ENCODE data around the gene RNU1-4.
"Not testable (repeated sequence)": the region's sequence is repeated elsewhere in the genome, so short reads cannot be mapped to it uniquely, and the experiment has no call there.

RNU1-4 gene

DNA sequence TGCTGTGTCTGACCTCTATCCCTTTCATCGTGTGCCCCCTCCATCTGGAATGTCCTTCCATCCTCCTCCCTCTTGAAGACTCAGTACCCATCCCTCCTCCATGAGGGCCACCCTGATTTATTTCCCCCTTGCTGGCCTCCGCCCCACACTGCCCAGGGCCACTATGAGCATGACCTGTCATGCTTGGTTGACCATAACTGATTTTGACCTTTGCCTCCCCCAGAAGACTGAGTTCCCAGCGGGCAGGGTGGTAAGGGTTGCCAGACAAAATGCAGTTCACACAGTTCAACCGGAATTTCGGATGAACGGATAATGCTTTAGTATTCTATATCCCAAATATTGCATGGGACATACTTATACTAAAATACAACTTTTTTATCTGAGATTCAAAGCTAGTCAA lies 31.6 kb upstream of the RNU1-4 start:
- not testable (repeated sequence) for DNase-seq (ENCODE audit: low read depth)

DNA sequence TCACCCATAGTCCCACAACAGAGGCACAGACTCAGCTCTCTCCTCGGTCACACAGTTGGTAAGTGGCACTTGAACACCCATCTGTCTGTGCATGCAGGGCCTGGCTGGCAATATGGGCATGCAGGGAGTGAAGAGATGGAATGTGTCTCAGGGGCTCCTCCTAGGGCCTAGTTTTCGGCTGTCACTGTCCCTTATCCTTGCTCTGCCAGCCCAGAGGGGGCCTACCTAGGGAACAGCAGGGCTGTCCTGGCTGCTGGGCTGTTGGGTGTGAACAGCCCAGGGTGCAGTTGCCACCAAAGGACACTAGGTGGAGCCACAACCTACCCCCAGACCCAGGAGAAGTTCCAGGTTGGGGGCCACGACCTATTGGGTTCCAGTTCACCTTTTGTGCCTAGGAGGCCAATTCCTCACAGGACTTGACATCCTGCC lies 30.6 kb upstream of the RNU1-4 start:
- DNase-seq (ENCODE audit: low read depth), result not testable (repeated sequence)

DNA sequence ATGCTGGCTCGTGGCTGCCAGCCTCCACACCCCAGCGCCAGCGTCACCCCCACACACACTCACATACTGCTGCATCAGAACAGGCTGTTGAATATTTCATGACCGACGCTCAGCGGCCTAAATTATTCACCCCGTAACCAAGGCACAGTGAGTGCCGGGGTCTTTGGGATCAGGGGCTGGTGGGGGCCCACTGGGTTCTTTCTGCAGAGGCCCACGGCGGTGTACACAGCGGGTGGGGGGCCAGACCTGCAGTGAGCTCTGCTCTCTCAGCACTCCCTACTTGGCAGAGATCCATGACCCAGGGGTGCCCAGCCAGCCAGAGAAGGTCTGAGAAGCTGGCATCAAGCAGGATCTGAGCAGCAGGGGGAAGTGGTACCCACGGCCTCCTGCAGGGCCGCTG lies 29.7 kb upstream of the RNU1-4 start:
- DNase-seq (ENCODE audit: low read depth), result not testable (repeated sequence)

DNA sequence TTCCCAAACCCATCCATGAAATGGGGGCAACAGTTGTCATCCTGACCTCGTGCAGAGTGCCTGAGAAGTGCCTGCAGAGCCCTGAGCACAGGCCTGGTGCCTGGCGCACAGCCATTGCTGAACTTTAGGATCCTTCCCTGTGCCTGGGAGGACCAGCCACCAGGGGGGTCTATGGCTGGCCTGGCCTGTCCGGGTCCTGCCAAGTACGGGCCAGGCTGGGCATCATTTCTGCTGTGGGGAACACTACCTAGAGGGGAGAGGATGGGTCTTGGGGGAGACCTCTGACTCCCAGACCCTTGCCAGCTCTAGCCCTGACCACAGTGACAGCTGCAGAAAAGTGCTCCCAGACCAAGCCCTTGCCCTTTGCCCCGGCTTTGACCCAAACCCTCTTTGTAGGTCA lies 28.2 kb upstream of the RNU1-4 start:
- not testable (repeated sequence) for DNase-seq (ENCODE audit: low read depth)

DNA sequence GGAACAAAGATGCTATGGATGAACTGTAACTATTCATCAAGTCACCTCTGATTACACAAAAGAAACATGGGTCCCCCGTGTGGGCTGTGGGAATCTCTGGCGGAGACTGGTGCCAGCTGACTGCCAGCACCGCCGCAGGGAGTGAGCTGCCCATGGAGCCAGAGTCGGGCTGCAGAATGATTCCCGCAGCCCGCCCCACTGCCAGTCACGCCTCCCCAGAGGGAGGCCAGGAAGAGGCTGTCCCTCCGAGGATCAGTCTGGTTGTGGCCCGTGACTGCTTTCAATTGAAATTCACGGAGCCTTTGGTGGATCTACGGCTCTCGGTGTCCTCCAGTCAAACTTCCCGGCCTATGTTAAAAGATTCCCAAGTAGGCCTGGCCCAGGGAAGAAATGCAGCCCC lies 27.7 kb upstream of the RNU1-4 start:
- not testable (repeated sequence) for DNase-seq (ENCODE audit: low read depth)

DNA sequence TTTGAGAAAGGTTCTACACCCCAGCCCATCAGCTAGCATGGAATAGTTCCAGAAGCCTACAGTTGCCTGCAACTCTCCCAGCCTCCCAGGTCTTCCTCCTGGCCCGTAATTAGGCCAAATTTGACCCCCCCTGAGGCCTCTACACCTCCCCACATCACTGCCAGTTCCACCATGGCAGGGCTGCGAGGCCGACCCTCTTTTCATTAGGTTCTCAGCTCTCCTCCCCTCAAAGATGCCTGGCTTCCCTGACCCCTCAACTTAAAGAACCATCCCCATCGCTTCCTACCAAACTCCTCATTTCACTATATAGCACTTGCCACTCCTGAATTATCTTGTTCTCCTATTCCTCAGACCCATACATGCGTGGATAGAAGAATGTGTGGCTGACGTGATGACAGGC lies 27.3 kb upstream of the RNU1-4 start:
- not testable (repeated sequence) for DNase-seq (ENCODE audit: low read depth)

DNA sequence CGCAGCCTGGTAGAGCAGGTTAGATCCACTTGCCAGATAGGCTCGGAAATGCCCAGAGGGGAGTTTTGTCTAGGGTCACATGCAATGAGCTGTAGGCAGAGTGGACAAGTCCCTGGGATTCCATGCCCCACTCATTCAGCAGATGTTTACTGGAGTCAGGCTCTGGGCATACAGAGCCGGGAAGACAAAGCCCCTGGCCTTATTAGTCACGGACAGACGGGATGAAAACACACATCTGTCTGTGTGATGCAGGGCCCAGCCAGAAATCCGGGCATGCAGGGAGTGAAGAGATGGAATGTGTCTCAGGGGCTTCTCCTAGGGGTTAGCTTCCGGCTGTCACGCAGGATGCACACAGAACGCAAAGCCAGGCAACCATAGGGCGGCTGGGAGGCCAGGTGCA lies 26.8 kb upstream of the RNU1-4 start:
- DNase-seq (ENCODE audit: low read depth), result not testable (repeated sequence)

DNA sequence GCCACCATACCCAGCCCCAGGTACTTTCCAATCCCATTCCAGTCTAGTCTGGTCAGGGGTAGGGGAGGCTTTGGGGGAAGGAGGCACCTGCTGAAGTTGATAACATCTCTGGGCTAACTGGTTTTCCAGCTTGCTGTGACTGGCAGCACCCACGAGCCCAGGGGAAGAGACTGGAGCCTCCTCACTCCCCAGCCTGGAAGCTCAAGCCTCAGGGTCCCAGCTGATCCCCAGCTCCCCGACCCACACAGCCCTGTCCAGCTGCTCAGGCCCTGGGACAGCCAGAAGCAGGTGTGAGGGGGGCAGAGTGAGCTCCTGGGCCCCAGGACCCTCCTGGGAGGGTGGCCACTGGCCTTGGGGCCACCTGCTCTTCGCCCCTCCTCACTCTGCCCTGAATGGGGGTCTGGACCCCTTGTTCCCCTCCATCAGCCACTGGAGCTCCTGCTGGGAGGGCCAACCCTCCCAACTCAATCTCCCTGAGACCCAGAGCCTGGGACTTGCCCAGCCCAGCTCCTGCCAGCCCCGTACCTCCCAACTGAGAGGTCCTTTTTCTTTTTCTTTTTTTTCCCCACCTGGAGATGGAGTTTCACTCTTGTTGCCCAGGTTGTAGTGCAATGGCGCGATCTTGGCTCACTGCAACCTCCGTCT lies 23.5 kb upstream of the RNU1-4 start:
- DNase-seq (ENCODE audit: low read depth), result no peak

DNA sequence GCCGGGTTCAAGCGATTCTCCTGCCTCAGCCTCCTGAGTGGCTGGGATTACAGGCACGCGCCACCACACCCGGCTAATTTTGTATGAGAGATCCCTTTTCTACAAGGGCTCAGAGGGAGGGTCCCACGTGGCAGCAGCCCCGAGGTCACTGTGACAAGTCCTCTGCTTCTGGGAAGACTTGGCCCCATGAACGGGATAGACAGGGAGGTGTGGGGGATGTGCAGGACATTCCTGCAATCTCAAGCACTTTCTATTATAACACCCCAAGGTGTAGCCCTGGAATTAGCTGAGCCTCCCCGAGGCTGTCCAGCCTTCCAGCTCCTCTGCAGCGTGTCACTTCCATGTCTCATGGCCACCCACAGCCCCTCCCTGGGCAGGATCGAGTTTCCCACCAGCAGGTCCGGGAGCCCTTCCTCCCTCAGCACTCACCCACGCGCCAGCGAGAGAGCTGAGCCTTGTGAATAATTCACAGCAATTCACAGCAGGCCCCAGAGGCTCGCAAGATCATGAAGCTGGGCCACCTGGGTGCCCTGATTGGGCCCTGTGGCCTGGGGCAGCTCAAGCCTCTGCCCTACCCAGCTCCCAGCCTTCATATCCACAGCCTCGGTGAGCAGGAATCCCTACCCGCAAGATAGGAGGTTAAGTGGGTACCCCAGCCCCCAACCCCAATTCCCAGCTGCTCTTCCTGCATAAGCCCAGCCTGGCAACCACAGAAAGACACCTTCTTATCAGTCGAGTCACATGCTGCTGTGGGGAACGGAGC lies 22.8 kb upstream of the RNU1-4 start:
- no peak for DNase-seq (ENCODE audit: low read depth)

DNA sequence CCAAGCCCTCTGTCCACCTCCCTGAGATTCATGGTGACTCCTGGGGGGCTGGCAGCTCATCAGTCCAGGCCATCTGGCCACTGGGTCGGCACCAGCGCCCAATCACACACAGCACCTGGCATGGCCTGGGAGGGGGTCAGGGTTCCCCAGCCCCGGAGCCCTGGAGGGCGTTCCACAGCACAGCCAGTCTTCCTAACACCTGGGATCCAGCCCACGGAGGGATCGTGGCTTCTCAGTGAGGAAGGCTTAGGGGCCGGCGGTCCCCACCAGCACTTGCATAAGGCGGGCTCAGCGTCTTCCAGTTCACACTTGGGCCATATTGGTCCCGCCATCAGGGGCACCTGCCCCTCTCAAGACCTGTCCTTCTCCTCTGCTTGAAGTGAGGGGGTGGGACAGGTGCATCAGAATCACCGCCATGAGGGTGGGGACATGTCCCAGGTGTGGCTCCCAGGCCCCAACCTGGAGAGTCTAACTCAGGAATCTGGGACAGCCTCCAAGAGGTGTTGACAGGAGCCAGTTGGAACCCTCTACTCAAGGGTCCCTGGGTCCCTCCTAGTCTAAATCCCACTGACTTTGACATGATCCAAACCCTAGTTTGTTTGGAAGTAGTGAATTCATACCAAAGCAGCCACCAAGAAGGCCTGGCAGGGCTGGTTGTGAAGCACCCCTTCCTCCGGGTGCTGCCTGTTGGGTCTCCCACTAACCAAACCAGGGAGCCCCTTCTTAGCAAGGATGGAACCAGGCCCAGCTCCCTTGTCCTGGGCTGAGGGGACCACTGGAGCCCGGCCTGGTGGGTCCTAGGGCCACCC lies 22.0 kb upstream of the RNU1-4 start:
- not testable (repeated sequence) for DNase-seq (ENCODE audit: low read depth)

DNA sequence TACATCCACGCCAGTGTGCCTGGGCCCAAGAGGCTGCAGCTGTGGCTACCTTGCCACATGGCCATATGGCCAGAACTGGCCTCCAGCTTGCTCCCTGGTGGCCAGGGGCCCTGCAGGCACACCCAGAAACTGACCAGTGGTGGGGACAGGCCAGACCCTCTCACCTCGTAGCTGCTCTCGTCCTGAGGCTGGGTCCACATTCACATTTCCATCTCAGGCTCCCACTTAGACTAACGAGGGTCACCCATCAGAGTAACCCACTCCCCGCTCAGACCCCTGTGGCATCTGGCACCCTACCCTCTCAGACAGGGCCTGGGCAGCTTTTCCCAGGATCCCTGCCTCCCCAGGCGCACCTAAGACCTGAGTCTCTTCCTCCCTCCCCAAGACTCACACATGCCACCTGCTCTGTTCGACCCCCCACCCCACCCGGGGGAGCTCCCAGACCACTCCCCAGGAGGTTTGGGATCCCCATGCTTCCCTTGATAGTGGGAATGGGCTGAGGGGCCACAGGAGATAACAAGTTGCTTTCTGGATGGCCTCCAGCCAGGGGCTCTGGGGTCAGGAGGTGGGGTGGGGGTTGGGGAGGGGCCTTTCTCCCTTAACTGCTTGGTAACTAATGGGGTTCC lies 21.3 kb upstream of the RNU1-4 start:
- no peak for DNase-seq (ENCODE audit: low read depth)

DNA sequence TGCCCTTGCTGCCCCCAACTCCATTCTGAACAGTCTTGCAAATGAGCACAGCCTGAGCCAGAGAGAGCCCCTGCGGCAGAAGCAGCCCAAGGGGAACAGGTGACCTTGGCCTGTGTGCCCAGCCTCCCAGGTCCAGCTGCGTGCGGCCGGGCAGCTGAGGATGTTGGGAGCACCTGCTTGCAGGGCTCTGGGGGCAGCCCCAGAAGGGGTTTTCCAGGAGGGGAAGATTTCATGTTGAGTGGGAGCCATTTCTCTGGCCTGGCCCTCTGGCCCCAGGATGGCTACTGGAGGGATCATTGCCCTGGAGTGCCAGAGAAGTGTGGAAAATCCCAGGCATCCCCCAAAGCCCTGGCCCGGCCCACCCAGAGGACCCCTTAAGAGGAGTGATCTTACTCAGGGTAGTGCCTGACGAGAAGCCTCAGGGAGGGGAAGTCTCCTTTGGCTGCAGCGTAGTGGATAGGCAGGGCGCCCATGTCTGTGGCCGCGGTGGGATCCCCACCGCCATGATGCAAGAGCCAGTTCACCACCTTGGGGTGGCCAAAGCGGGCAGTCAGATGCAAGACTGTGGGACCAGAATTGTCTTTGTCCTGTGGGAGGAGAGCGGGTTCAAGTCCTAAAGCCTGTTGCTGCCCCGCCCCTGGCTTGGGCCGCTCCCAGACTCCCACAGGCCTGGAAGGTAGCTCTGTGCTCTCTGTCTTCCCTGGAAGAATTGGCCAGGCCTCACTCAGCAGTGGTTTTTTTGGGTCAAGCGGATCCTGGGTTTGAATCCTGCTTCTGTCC lies 20.6 kb upstream of the RNU1-4 start:
- no peak for DNase-seq (ENCODE audit: low read depth)

DNA sequence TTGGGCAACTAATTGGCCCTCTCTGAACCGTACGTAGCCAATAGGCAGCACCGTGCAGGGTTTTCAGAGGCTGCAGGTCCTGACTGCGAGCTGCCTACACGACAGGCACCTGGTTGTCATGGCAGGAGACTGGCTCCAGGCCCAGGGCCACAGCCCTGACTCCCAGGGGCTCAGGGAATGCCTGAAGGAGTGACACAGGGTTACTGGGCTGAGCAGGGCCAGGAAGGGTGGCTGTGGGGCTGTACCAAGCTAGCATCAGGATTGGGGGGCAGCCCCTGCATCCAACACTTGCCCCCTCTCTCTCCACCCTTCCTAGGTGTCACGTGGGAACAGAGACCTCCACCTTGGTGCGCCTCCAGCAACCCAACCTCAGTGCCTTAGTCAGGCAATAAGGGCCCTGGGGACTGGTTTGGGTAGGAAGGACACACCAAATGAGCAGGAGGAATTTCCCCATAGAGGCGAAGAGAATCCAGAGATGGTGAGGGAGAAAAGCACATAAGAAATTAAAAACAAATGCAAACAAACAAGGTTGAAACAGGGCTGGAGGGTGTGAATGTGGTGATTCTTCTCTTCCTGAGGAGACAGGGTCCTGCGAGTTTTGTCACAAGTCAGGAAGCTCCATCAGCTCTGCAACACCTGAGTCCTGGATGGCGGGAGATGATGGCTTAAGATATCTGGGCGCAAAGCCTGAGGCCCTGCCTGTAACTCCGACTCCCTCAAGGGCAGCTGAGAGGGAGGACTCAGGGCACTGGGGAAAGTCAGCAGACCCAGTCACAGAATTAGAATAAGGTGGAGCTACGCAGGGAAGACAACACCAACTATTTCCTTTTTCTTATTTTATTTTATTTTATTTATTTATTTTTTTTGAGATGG lies 19.7 kb upstream of the RNU1-4 start:
- DNase-seq (ENCODE audit: low read depth), result no peak

DNA sequence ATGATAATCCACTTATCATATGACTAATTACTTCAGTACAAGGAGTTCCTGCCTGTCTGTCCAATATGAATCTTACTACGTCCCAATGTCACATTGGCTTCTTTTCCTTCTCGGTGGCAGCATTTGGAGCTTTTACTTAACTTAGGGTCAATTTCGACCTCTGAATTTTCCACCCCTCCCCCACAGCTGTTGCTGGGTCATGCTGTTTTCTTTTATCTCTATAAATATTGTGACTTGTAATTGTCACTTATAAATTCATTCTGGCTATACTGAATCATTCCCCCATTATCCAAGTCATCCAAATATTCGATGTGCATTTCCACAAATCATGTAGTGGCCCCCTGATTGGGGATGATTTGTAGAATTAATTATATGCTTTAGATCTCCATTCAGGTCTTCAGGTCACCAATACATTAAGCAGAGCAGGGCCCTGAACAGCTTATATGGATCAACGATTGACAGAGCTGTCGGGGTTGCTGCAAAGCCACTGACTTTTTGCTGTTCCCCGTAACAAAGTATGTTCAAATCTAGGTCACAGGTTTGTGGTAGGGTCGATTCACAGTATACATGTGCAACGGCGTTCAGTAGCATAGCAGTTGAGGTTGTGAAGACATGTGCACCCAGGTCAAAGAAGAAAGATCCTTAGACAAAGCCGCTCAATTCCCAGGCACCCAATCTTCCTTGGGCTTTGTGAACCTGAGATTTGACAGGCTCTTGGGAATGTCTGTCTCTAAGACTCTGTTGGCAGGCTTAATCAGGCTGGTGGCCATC lies 18.3 kb upstream of the RNU1-4 start:
- no peak for DNase-seq (ENCODE audit: low read depth)

DNA sequence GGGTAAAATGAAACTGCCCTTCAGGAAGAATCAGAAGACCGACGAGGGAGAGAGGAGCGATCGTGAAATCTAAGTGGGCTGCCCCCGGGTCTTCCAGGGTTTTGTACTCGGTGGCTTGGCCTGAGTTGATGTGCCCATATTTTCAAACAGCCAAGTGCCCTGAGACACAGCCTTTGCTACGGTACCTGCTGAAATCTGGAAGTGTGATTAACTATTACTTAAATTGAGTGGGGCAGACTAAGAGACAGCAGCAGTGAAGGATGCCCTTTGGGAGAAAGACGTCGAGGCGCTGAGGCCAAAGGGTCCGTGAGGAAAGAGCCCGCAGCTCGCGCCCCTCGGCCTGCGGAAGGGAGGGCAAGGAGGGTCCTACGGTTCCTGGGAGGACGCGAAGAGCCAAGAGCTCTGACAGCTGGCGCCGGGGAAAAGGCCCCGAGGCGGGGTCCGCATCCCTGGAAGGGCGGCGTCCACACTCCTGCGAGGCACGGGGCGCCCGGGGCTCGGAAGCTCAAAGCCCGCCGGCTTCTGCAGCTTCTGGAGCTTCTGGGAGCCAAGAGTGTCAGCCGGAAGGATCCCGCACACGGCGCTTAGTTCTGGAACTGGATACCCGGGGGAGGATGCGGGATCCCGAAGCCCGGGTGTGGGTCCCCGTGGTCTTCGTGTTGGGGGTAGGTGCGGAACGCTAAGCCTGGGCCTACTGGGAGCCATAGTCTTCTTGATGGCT lies 15.4 kb upstream of the RNU1-4 start:
- no peak for DNase-seq (ENCODE audit: low read depth)

DNA sequence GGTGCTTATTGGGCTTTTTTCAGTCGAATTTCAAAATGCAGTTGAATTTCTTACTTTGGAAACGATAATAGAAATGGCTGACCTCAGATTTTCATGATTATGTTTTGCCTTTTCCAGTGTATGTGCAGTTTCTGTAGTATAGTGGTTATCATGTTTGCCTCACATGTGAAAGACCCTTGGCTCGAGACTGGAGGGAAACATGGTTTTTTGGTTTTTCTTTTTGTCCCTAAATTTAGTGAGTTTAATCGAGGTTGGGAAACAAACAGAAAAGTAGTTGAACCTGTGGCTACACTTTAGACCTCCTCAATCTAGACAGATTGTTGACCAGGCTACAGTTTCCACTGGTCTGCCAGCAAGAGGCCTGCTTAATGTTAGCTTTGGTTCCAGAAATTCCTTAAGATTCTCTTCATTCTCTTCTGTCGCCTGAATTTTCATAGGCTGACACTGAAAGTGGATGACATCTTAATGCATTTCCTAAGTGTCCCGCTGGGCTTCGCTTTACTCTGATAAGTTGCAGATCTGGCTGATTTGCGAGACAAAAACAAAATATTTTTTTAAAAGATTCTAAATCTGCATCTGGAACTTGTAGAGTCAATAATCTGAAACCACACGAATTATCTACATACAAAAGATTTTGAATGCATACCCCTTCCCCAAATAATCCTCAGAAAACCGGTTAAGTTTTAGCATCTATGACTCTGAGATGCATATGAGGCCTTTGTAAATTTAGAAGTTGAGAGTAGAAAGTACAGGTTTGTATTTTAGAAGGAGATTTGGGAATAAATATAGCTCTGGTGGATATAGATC lies 14.7 kb upstream of the RNU1-4 start:
- not testable (repeated sequence) for DNase-seq (ENCODE audit: low read depth)

DNA sequence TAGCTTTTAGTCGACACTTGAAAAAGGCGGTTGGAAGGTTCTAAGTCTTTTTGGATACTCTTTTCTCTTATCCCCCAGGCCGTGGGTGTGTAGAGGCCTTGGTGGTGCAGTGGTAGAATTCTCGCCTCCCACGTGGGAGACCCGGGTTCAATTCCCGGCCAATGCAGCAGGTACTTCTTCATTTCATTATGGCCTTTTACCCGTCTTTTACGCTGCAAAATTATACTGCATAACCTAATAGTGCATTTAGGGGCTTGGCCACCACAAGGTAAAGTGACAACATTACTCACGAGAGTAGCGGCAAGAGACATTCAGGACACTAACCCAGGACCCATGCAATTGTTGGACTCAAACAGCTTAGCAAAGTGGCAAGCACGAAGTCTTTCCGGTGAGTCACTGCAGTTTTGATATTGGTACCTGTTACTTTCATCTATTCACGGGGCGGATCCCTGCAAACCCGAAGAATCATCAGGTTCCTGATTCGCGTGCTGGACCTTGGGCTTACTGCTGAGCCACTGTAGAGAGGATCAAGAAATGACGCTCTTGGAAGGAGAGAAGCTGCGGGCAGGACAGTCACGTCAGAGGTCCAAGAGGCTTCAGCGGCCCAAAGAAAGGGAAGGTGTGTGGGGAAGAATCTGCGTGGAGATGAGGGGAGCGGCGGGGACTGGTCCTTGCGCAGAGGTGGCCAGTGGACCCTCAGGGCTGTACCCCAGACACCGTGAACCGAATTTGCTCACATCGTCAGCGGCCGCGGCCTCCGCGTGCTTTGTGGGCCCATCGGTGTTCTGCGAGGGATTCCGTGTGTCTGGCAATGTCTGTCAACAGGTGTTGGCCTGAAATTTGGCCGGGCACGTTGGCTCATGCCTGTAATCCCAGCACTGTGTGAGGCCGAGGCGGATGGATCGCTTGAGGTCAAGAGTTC lies 12.9 kb upstream of the RNU1-4 start:
- DNase-seq (ENCODE audit: low read depth), result no peak

Data from stimulated activated CD8-positive, alpha-beta memory T cell treated with anti-CD3 and anti-CD28 coated beads, Interleukin-7, amount 100 ng/mL, for 24 hours (primary cell).